ENCODE measurements around the gene AKAP13. TPM values are rescaled to one million over a fixed set of nuclear protein-coding genes. Genes with fewer than 3 reads are reported as not detected.

AKAP13 gene
- polyA plus RNA-seq, 1 of the 3 experiments (the other 2 are of a cell fraction), result 8.4 TPM

DNA sequence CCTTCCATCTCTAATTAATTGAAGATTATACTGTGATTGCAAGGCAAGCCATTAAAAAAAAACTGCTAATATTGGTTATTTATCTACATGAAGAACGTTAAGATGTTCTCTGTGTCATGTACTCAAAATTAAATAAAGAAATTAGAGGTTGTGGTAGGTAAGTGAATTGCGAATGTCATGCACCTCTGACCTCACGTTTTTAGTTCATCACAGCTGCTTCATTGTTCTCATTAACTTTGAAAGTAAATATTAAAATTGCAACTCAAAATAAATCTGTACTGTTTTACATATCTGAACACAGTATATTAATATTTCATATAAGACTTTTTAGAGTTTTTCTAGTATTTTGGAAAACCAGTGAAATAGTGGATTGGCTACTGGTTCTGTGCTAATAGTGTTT, 320.4 kb downstream of the AKAP13 start:
- Histone ChIP-seq H3K79me2 (ENCODE audit: insufficient read depth) (0 out of 2 replicates have a peak, but pooled peaks cover 3% of the 10 kb centered on the region), H3K36me3 (replicated peaks in 1 of 2; ENCODE audit: control insufficient read depth in 1 of 2, insufficient read depth in 2 of 2, low read length in 1 of 2) (peaks cover 6 to 24% of the 10 kb centered on the region in 2 experiments), H3K4me3 (ENCODE audit: low read depth in 2 of 2, low read length in 1 of 2) (no peak overlapping the region), H3K9me2 (no peaks in the 10 kb centered on the region), H3K9ac (no peak overlapping the region), H4K20me1 (ENCODE audit: insufficient read depth) (no peaks in the 10 kb centered on the region), H3F3A (replicated peaks; ENCODE audit: insufficient read depth) (no peaks in the 10 kb centered on the region), H3K4me1 (ENCODE audit: control insufficient read depth in 1 of 2, insufficient read depth in 2 of 2, low read depth in 1 of 2, low read length in 1 of 2) (peaks cover 0 to 8% of the 10 kb centered on the region in 2 experiments; a peak in 1 of 4 replicates), H3K9me3 (no peaks in the 10 kb centered on the region), H2AFZ (ENCODE audit: low read depth) (no peak overlapping the region), H3K27me3 (ENCODE audit: insufficient read depth) (no peaks in the 10 kb centered on the region), H3K4me2 (no peak overlapping the region), H3K27ac (ENCODE audit: low read depth in 2 of 2, low read length in 1 of 2) (no peak overlapping the region)
- ChIA-PET CTCF (interaction anchor here (1.2 to 1.8 kb wide), 2 partner anchors 25 to 29 kb away, joined by 3 to 4 read pairs; no protein-coding TSS in a partner anchor), POLR2A (no interaction called here)
- TF ChIP-seq NFIC (IDR thresholded peaks at IDR 0.05; ENCODE audit: borderline replicate concordance) (no peak), RXRA (IDR thresholded peaks at IDR 0.05; ENCODE audit: borderline replicate concordance, low read depth) (no peak), EZH2phosphoT487 (IDR thresholded peaks at IDR 0.05; ENCODE audit: borderline replicate concordance, low read depth) (no peak), GATA2 (CRISPR knock-in tag; IDR thresholded peaks at IDR 0.05) (no peak), YY1 (IDR thresholded peaks at IDR 0.05; ENCODE audit: low read depth) (no peak), FOXJ3 (CRISPR knock-in tag; IDR thresholded peaks at IDR 0.05) (no peak), JUND (IDR thresholded peaks at IDR 0.05) (no peak), MEF2A (IDR thresholded peaks at IDR 0.05; ENCODE audit: borderline replicate concordance, low read depth) (no peak), PBX3 (IDR thresholded peaks at IDR 0.05) (no peak), SIN3A (IDR thresholded peaks at IDR 0.05; ENCODE audit: borderline replicate concordance, low read depth, low read length) (no peak), IRF3 (IDR thresholded peaks at IDR 0.05; ENCODE audit: low read depth, low read length) (no peak), RCOR1 (IDR thresholded peaks at IDR 0.05; ENCODE audit: low read length) (no peak), SMC3 (IDR thresholded peaks at IDR 0.05; ENCODE audit: low read depth, low read length) (no peak), CHD2 (IDR thresholded peaks at IDR 0.05; ENCODE audit: low read length, partially characterized antibody) (no peak), TCF12 (IDR thresholded peaks at IDR 0.05) (no peak), POLR2AphosphoS5 (IDR thresholded peaks at IDR 0.05; ENCODE audit: low read depth, low read length) (no peak), TEAD4 (IDR thresholded peaks at IDR 0.05; ENCODE audit: borderline replicate concordance, insufficient read depth) (no peak)
- TF ChIP-seq, protein P1, sequence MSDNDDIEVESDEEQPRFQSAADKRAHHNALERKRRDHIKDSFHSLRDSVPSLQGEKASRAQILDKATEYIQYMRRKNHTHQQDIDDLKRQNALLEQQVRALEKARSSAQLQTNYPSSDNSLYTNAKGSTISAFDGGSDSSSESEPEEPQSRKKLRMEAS (IDR thresholded peaks at IDR 0.05; ENCODE audit: low read depth), result no peak
- 93% methylated on average over 3 of the region's 3 CpGs for WGBS (ENCODE audit: low lambda C conversion rate)
- no peak for DNase-seq

Measured in SK-N-SH (cell line).